Subcutaneous adipose tissue (tissue), 4 donors: ENCODE measurements around the gene HIBCH. TPM values are rescaled to one million over a fixed set of nuclear protein-coding genes. Genes with fewer than 3 reads are reported as not detected.

ENCODE experiments used
- CTCF ChIP-seq: fragments of 450-650 bp; IDR thresholded peaks from one replicate; pipeline ENCODE4 v1.5.1; 2016; ENCODE audit warnings: low read depth, mild to moderate bottlenecking, control low read depth, antibody characterized with exemption, moderate library complexity
- total RNA-seq, 4 donors: library from RNA; depleted of rRNA; stranded (reverse); fragments of >200 nt; gene quantifications; one replicate each; pipeline ENCODE4 v1.1.0, GENCODE V29; 2016

Gene HIBCH, protein sequence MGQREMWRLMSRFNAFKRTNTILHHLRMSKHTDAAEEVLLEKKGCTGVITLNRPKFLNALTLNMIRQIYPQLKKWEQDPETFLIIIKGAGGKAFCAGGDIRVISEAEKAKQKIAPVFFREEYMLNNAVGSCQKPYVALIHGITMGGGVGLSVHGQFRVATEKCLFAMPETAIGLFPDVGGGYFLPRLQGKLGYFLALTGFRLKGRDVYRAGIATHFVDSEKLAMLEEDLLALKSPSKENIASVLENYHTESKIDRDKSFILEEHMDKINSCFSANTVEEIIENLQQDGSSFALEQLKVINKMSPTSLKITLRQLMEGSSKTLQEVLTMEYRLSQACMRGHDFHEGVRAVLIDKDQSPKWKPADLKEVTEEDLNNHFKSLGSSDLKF
- total RNA-seq: 10 to 100 TPM; 24.3 to 31.0 (median 26.5) TPM

- TF ChIP-seq CTCF: no peak
Measured at GRCh38 chr2:190319555-190320498, at the start of gene HIBCH. HIBCH (minus strand) TSS chr2:190319826; CDS start chr2:190319750, 76 bp downstream.

DNA sequence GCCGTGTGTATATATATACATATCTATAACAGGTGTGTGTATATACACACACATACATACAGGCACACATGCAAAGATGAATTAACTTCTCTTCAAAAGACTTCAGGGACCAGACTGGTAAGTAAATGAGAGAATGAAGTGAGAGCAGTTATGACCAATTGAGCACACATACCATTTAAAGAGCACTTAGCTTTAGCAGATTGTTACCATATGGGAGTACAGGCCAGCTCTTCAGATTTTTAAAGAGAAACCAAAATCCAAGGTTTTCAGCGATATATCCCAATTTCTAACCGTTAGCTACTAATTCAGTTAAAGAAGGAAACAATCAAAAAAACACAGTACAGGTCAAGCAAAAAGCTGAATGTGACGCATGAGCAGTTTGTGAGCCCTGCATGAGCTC, 47.5 kb upstream of the HIBCH start:
- TF ChIP-seq CTCF: no peak

DNA sequence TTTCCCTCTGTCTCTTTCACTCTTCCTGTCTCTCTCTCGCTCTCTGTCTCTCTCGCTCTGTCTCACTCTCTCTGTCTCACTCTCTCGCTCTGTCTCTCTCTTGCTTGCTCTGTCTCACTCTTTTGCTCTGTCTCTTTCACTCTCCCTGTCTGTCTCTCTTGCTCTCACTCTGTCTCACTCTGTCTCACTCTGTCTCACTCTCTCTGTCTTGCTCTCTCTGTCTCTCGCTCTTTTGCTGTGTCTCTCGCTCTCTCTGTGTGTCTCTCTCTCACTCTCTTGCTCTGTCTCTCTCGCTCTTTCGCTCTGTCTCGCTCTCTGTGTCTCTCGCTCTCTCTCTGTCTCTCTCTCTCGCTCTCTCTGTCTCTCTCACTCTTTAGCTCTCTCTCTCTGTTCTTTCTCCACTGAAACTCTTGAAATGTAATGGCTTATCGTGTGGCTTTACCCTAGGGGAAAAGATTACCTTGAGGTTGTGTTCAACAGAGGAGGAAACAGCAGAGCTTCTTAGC, 46.7 kb upstream of the HIBCH start:
- no peak for TF ChIP-seq CTCF

- TF ChIP-seq CTCF: no peak
Measured at GRCh38 chr2:190365499-190366204, 46.0 kb upstream of the HIBCH start.

- no peak for TF ChIP-seq CTCF
Measured at GRCh38 chr2:190362894-190363293, 43.3 kb upstream of the HIBCH start.

- TF ChIP-seq CTCF: no peak
Measured at GRCh38 chr2:190361572-190361971, 41.9 kb upstream of the HIBCH start.

GRCh38 chr2:190360965-190361364, 41.3 kb upstream of the HIBCH start:
- TF ChIP-seq CTCF: no peak
